ENCODE measurements around the gene SLC12A4. TPM values are rescaled to one million over a fixed set of nuclear protein-coding genes. Genes with fewer than 3 reads are reported as not detected.

Gene SLC12A4
- polyA plus RNA-seq, 1 experiment = 115 TPM

GRCh38 chr16:67923414-67924116 is 44.9 kb downstream of the SLC12A4 start:
- H3K4me3 ChIP-seq (ENCODE audit: low read depth, low read length) = no peak overlapping the region
- POLR2A ChIA-PET = no interaction called here
- H3K27me3 ChIP-seq (ENCODE audit: control insufficient read depth, insufficient read depth, low read length) = no peaks in the 10 kb centered on the region
- DNase-seq (ENCODE audit: low read depth) = no peak
- CTCF ChIA-PET = interaction anchor here (0.7 to 5.1 kb wide), 4 partner anchors 15 to 403 kb away, joined by 3 to 26 read pairs (median 16); partner anchors contain the start of gene NRN1L
- H3K36me3 ChIP-seq (ENCODE audit: control insufficient read depth, insufficient read depth, low read length) = peaks cover 22% of the 10 kb centered on the region
- TF ChIP-seq CTCF (IDR thresholded peaks at IDR 0.05; ENCODE audit: insufficient read depth, low read depth, low read length) = no peak

GRCh38 chr16:67922740-67923139 is 45.7 kb downstream of the SLC12A4 start:
- no peak for TF ChIP-seq CTCF (IDR thresholded peaks at IDR 0.05; ENCODE audit: insufficient read depth, low read depth, low read length)
- Histone ChIP-seq H3K4me3 (ENCODE audit: low read depth, low read length) (no peak overlapping the region), H3K27me3 (ENCODE audit: control insufficient read depth, insufficient read depth, low read length) (no peaks in the 10 kb centered on the region), H3K36me3 (ENCODE audit: control insufficient read depth, insufficient read depth, low read length) (peaks cover 19% of the 10 kb centered on the region)
- CTCF ChIA-PET = interaction anchor here (0.7 to 5.1 kb wide), 5 partner anchors 10 to 250 kb away, joined by 3 to 26 read pairs (median 6); partner anchors contain the start of gene NRN1L
- POLR2A ChIA-PET = no interaction called here
- no peak for DNase-seq (ENCODE audit: low read depth)

- no peak for DNase-seq (ENCODE audit: low read depth)
Measured at GRCh38 chr16:67922221-67922620, 46.2 kb downstream of the SLC12A4 start.

GRCh38 chr16:67919622-67920221 is 48.7 kb downstream of the SLC12A4 start:
- Histone ChIP-seq H3K36me3 (ENCODE audit: control insufficient read depth, insufficient read depth, low read length) (peaks cover 15% of the 10 kb centered on the region), H3K27me3 (ENCODE audit: control insufficient read depth, insufficient read depth, low read length) (no peaks in the 10 kb centered on the region), H3K4me3 (ENCODE audit: low read depth, low read length) (no peak overlapping the region)
- POLR2A ChIA-PET = no interaction called here
- TF ChIP-seq CTCF (IDR thresholded peaks at IDR 0.05; ENCODE audit: insufficient read depth, low read depth, low read length) = no peak
- CTCF ChIA-PET = interaction anchor here (1.8 to 4.8 kb wide), 4 partner anchors 9 to 247 kb away, joined by 5 to 26 read pairs (median 14); partner anchors contain the start of gene NRN1L
- DNase-seq (ENCODE audit: low read depth) = no peak

More at GRCh38 chr16:67922221-67922620, 46.2 kb downstream of the SLC12A4 start:
- Histone ChIP-seq H3K27me3 (ENCODE audit: control insufficient read depth, insufficient read depth, low read length) (no peaks in the 10 kb centered on the region), H3K4me3 (ENCODE audit: low read depth, low read length) (no peak overlapping the region), H3K36me3 (ENCODE audit: control insufficient read depth, insufficient read depth, low read length) (peaks cover 15% of the 10 kb centered on the region)
- no peak for TF ChIP-seq CTCF (IDR thresholded peaks at IDR 0.05; ENCODE audit: insufficient read depth, low read depth, low read length)
- POLR2A ChIA-PET = no interaction called here
- CTCF ChIA-PET = interaction anchor here (0.8 to 4.8 kb wide), 3 partner anchors 9 to 106 kb away, joined by 3 to 26 read pairs (median 6); partner anchors contain the start of gene NRN1L

GRCh38 chr16:67917852-67918236 is 50.6 kb downstream of the SLC12A4 start:
- no peaks in the 10 kb centered on the region for H3K27me3 ChIP-seq (ENCODE audit: control insufficient read depth, insufficient read depth, low read length)
- H3K4me3 ChIP-seq (ENCODE audit: low read depth, low read length) = no peak overlapping the region
- POLR2A ChIA-PET = interaction anchor here (0.6 kb wide), 1 partner anchor 18 kb away, joined by 3 read pairs; no protein-coding TSS in a partner anchor
- CTCF ChIA-PET = interaction anchor here (1.0 to 3.9 kb wide), 5 partner anchors 10 to 246 kb away, joined by 4 to 19 read pairs (median 5); partner anchors contain the start of gene NRN1L
- peaks cover 9% of the 10 kb centered on the region for H3K36me3 ChIP-seq (ENCODE audit: control insufficient read depth, insufficient read depth, low read length)
- DNase-seq (ENCODE audit: low read depth) = no peak
- TF ChIP-seq CTCF (IDR thresholded peaks at IDR 0.05; ENCODE audit: insufficient read depth, low read depth, low read length) = no peak
